ENCODE results near the gene PCDH8. TPM values are rescaled to one million over a fixed set of nuclear protein-coding genes. Genes with fewer than 3 reads are reported as not detected.

PCDH8 gene
- total and polyA plus RNA-seq, 2 of the 4 experiments (the other 2 are of a cell fraction), result not detected

GRCh38 chr13:52832313-52832712 lies 16.1 kb downstream of the PCDH8 start:
- no peak overlapping the region for H3K4ac ChIP-seq (ENCODE audit: low read depth, low read length)
- TF ChIP-seq USF2 (IDR thresholded peaks at IDR 0.05; ENCODE audit: low read depth, low read length) (no peak), BHLHE40 (IDR thresholded peaks at IDR 0.05; ENCODE audit: low read depth, low read length) (no peak), CEBPB (IDR thresholded peaks at IDR 0.05; ENCODE audit: low read depth, low read length) (no peak), CTCF (conservative IDR thresholded peaks at IDR 0.05; ENCODE audit: low read depth, low read length) (no peak), MXI1 (IDR thresholded peaks at IDR 0.05; ENCODE audit: borderline replicate concordance, low read depth, low read length) (no peak)
- no peaks in the 10 kb centered on the region for H3K9me3 ChIP-seq (ENCODE audit: control insufficient read depth, insufficient read depth, low read length)
- H4K91ac ChIP-seq (ENCODE audit: insufficient read depth, low read depth, low read length), result no peak overlapping the region
- H3K9me1 ChIP-seq (ENCODE audit: insufficient read depth, low read length), result no peaks in the 10 kb centered on the region
- no peak overlapping the region for H2AFZ ChIP-seq (replicated peaks; ENCODE audit: low read length, poor library complexity)
- DNase-seq, result no peak
- in situ Hi-C loops (cut with MboI; ENCODE audit: low sequenced_read_pairs) (no loop called here), dilution Hi-C loops (cut with HindIII; ENCODE audit: low sequenced_read_pairs, unreplicated experiment) (no loop called here), intact Hi-C loops (cut with micrococcal nuclease) (no loop called here)
- H2BK120ac ChIP-seq (ENCODE audit: low read depth, low read length), result no peak overlapping the region
- no peak overlapping the region for H3K18ac ChIP-seq (ENCODE audit: low read depth, low read length)
- H3K4me3 ChIP-seq (ENCODE audit: insufficient read depth, low read depth, low read length), result no peak overlapping the region
- BruUV-seq (replicated peaks), result no TSS peak
- H2AK5ac ChIP-seq (ENCODE audit: low read depth, low read length), result no peak overlapping the region
- H3K14ac ChIP-seq (replicated peaks; ENCODE audit: low read depth, low read length), result no peak overlapping the region
- H3K79me1 ChIP-seq (ENCODE audit: low read depth in 1 of 2, low read length in 2 of 2), result no peaks in the 10 kb centered on the region
- H3K27ac ChIP-seq (ENCODE audit: insufficient read depth, low read length), result no peak overlapping the region
- H3K23ac ChIP-seq (ENCODE audit: low read depth, low read length), result no peak overlapping the region
- ATAC-seq (ENCODE audit: low read depth), result no peak
- H4K8ac ChIP-seq (ENCODE audit: low read depth in 2 of 2, low read length in 2 of 2), result no peak overlapping the region
- H2BK5ac ChIP-seq (ENCODE audit: low read depth, low read length, poor library complexity, severe bottlenecking), result no peak overlapping the region
- no peak overlapping the region for H3K4me2 ChIP-seq (ENCODE audit: low read depth, low read length)
- ChIA-PET POLR2A (ENCODE audit: unreplicated experiment) (no interaction called here), CTCF (no interaction called here)
- H2BK20ac ChIP-seq (ENCODE audit: low read depth, low read length), result no peak overlapping the region
- 60% methylated on average over 1 of the region's 5 CpGs; no CpG with 5 or more reads in 1 of the 2 experiments for WGBS, 2 experiments (ENCODE audit: extremely low coverage in 2 of 2, insufficient read length in 1 of 2)
- H4K20me1 ChIP-seq (ENCODE audit: insufficient read depth, low read length), result no peaks in the 10 kb centered on the region
- H3K9ac ChIP-seq (ENCODE audit: low read depth, low read length), result no peak overlapping the region
- H2AK9ac ChIP-seq (replicated peaks; ENCODE audit: low read depth, low read length, poor library complexity), result no peak overlapping the region
- H3K36me3 ChIP-seq (ENCODE audit: control insufficient read depth, insufficient read depth, low read length), result no peaks in the 10 kb centered on the region
- no peak overlapping the region for H4K5ac ChIP-seq (ENCODE audit: low read depth, low read length)
- H3K56ac ChIP-seq (ENCODE audit: extremely low read depth, insufficient read depth, low read length), result no peak overlapping the region
- no peak overlapping the region for H2BK15ac ChIP-seq (ENCODE audit: low read depth, low read length)
- no peaks in the 10 kb centered on the region for H3K27me3 ChIP-seq (ENCODE audit: control insufficient read depth, insufficient read depth, low read length)
- no peaks in the 10 kb centered on the region for H3K4me1 ChIP-seq (ENCODE audit: control insufficient read depth, insufficient read depth, low read length)
